Peyer's patch (tissue), 4 donors: Measurements from ENCODE around the gene FAT4.

Source experiments
- CTCF ChIP-seq, 6 experiments: fragments of 450-650 bp in 4 of 6; fragments of 200-600 bp in 2 of 6; sonication (generic) in 1 of 6; IDR thresholded peaks; one replicate each; pipeline ENCODE4 v1.5.1; 2017 to 2019; ENCODE audit warnings: antibody characterized with exemption in 6 of 6, mild to moderate bottlenecking in 3 of 6, moderate library complexity in 1 of 6
- POLR2A ChIP-seq, 2 donors: fragments of 450-650 bp; IDR thresholded peaks; one replicate each; pipeline ENCODE4 v1.5.1; 2017; ENCODE audit warnings: antibody characterized with exemption in 2 of 2, mild to moderate bottlenecking in 2 of 2, moderate library complexity in 2 of 2

- TF ChIP-seq CTCF (IDR thresholded peaks at IDR 0.05) (no peak), POLR2A (IDR thresholded peaks at IDR 0.05) (no peak)
These were observed 7.6 kb downstream of the FAT4 start for GRCh38 chr4:125322366-125322730.
